ENCODE measurements around the gene PGAP1. TPM values are rescaled to one million over a fixed set of nuclear protein-coding genes. Genes with fewer than 3 reads are reported as not detected.

PGAP1 gene
- total RNA-seq, 6 donors from 2014 or later, result 4.2 to 15.5 (median 10.5) TPM

DNA sequence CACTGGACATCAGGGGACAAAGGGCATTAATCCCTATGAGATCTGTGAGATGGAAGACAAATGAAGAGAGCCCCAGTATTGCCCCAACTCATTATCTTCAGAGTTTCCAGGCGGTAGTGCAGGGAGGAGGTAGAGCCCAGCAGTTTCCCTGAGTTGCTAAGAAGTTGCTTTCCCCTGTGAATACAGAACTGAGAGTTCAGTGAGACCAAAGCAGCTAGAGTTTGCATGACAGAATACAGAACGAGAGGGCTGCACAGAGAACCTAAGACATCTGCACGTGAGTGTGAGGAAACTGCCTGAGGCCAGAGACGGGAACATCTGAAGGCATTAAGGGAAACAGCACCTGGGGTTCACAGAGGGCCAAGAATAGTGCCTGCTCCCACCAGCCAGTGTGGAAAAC, 18.1 kb upstream of the PGAP1 start:
- Histone ChIP-seq H3K27me3 (no peaks in the 10 kb centered on the region), H3K4me1 (no peaks in the 10 kb centered on the region), H3K27ac (no peak overlapping the region), H3K4me3 (no peak overlapping the region), H3K9me3 (no peaks in the 10 kb centered on the region), H3K36me3 (no peaks in the 10 kb centered on the region)
- ATAC-seq (ENCODE audit: low FRiP score in 2 of 2) (no peak), DNase-seq (no peak)
- 71 to 76% methylated on average over 4 of the region's 4 CpGs for WGBS, 2 donors
- TF ChIP-seq POLR2AphosphoS5 (IDR thresholded peaks at IDR 0.05), result no peak
- TF ChIP-seq, protein P1, sequence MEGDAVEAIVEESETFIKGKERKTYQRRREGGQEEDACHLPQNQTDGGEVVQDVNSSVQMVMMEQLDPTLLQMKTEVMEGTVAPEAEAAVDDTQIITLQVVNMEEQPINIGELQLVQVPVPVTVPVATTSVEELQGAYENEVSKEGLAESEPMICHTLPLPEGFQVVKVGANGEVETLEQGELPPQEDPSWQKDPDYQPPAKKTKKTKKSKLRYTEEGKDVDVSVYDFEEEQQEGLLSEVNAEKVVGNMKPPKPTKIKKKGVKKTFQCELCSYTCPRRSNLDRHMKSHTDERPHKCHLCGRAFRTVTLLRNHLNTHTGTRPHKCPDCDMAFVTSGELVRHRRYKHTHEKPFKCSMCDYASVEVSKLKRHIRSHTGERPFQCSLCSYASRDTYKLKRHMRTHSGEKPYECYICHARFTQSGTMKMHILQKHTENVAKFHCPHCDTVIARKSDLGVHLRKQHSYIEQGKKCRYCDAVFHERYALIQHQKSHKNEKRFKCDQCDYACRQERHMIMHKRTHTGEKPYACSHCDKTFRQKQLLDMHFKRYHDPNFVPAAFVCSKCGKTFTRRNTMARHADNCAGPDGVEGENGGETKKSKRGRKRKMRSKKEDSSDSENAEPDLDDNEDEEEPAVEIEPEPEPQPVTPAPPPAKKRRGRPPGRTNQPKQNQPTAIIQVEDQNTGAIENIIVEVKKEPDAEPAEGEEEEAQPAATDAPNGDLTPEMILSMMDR (IDR thresholded peaks at IDR 0.05), result no peak

DNA sequence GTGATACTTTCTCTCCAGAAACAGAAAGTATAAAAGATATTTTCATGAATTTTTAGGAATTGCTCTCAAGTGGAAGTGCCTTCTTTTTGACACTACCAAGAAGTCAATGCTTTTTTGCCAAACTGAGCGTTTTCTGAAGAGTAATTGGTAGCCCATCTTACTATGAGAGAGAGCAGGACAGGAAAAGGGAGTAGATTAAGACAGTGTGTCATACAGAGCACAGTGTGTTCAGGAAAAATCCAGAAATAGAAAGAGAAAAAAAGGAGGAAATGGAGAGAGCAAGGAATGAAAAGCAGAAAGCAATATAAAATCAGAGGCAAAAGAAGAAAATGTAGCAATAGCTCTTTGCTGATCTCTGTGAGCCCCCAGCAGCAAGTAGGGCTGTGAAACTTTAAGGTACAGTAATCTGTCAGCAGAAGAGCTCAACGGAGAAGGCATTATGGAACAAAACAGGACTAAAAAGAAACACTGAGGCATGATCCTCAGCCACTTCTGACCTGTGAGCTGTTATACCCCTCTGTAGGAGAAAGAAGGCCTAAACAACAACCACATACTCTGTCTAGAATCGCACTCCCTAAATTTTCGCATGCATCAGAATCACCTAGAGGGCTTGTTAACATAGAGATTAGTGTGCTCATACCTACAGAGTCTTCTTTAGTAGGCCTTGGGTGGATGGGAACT, 15.0 kb upstream of the PGAP1 start:
- Histone ChIP-seq H3K4me3 (no peak overlapping the region), H3K36me3 (no peaks in the 10 kb centered on the region), H3K27me3 (no peaks in the 10 kb centered on the region), H3K27ac (no peak overlapping the region), H3K9me3 (no peaks in the 10 kb centered on the region), H3K4me1 (no peaks in the 10 kb centered on the region)
- 78 to 82% methylated on average over 4 of the region's 4 CpGs for WGBS, 2 donors
- ATAC-seq (ENCODE audit: low FRiP score in 2 of 2), result peak in 1 of 2 donors; percentile 26
- no peak for DNase-seq
- TF ChIP-seq POLR2AphosphoS5 (IDR thresholded peaks at IDR 0.05), result no peak
- TF ChIP-seq, protein P1 (IDR thresholded peaks at IDR 0.05), result no peak

DNA sequence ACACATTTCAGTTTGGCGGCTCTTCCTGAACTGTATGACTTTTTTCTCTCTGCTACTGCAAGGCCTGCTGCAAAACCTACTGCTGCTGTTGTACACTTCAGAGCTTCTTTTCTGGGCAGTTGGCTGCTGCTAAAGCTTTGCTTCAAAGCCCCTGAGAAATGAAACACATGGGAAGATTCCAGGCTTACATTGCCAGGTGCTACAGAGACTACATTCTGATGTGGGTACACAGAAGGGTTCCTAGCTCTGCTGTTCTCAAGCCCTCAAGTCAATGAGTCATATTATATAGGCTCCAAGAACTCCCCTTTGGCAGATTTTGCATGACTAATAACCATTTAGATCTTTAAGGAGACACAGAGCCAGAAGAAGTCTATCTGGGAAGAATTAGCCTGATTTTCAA, 12.9 kb upstream of the PGAP1 start:
- no peaks in the 10 kb centered on the region for H3K27me3 ChIP-seq
- ATAC-seq (ENCODE audit: low FRiP score in 2 of 2) (no peak), DNase-seq (no peak)
- 86 to 100% methylated on average over 1 of the region's 1 CpG for WGBS, 2 donors
- H3K4me3 ChIP-seq, result no peak overlapping the region
- H3K4me1 ChIP-seq, result no peaks in the 10 kb centered on the region
- no peak overlapping the region for H3K27ac ChIP-seq
- no peak for TF ChIP-seq POLR2A (IDR thresholded peaks at IDR 0.05)
- TF ChIP-seq, protein P1 (IDR thresholded peaks at IDR 0.05), result no peak
- no peak for TF ChIP-seq POLR2AphosphoS5 (IDR thresholded peaks at IDR 0.05)
- no peak for TF ChIP-seq EP300 (IDR thresholded peaks at IDR 0.05)
- no peaks in the 10 kb centered on the region for H3K9me3 ChIP-seq
- no peaks in the 10 kb centered on the region for H3K36me3 ChIP-seq

DNA sequence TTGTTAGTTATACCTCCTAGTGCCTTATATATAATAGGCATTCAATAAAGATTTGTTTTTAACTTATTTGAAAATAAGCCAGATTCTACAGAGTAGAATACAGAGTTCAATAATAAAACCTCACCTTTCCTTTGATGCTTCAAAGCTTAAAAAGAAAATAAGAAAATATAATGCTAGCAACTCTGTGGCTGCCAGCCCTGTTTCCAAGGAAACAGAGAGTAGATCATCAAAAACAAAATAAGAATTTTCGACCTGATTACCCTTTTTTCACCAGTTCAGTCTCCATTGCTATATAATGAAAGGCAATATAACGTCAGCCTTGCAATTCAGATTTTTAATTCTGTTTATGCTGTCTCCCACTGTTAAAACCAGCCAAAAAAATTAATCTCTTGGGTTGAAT, 8.9 kb upstream of the PGAP1 start:
- Histone ChIP-seq H3K4me3 (no peak overlapping the region), H3K36me3 (no peaks in the 10 kb centered on the region), H3K27ac (no peak overlapping the region), H3K9me3 (no peaks in the 10 kb centered on the region), H3K27me3 (no peaks in the 10 kb centered on the region), H3K4me1 (no peaks in the 10 kb centered on the region)
- TF ChIP-seq, protein P1 (IDR thresholded peaks at IDR 0.05), result no peak
- TF ChIP-seq POLR2AphosphoS5 (IDR thresholded peaks at IDR 0.05) (no peak), EP300 (IDR thresholded peaks at IDR 0.05) (no peak), POLR2A (IDR thresholded peaks at IDR 0.05) (no peak)
- DNase-seq (no peak), ATAC-seq (ENCODE audit: low FRiP score in 2 of 2) (no peak)
- WGBS, 2 donors, result 74 to 81% methylated on average over 2 of the region's 2 CpGs

DNA sequence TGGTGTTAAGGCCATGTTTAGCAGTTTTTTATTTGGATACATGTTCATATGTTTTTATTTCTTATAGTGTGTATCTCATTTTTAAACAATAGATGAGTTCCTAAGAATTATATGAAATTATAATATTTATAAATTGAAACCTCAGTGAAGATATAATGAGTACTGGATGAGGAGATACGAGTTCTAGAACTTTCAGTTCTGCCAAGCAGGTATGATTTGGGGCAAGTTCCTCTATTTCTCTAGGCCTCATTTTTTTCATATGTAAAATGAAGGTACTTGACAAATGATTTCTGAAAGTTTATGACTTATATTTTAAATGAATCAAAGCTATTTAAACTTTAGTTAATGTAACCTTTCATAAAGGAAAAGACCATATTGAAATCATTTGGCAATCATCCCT, 8.2 kb upstream of the PGAP1 start:
- H3K9me3 ChIP-seq, result no peaks in the 10 kb centered on the region
- no peaks in the 10 kb centered on the region for H3K4me1 ChIP-seq
- ATAC-seq (ENCODE audit: low FRiP score in 2 of 2) (no peak), DNase-seq (no peak)
- no peaks in the 10 kb centered on the region for H3K36me3 ChIP-seq
- no peaks in the 10 kb centered on the region for H3K27me3 ChIP-seq
- no peak overlapping the region for H3K27ac ChIP-seq
- TF ChIP-seq POLR2AphosphoS5 (IDR thresholded peaks at IDR 0.05) (no peak), EP300 (IDR thresholded peaks at IDR 0.05) (no peak), POLR2A (IDR thresholded peaks at IDR 0.05) (no peak)
- TF ChIP-seq, protein P1 (IDR thresholded peaks at IDR 0.05), result no peak
- no peak overlapping the region for H3K4me3 ChIP-seq
- 91 to 96% methylated on average over 1 of the region's 1 CpG for WGBS, 2 donors
